Panc1 (cell line): ENCODE measurements around the gene GPR158.

ENCODE experiments used
- POLR2AphosphoS5 ChIP-seq: IDR thresholded peaks from 2 replicates; pipeline ENCODE4 v1.6.1; 2012; ENCODE audit warnings: mild to moderate bottlenecking, low read depth, low read length, moderate library complexity
- TCF7L2 ChIP-seq: IDR thresholded peaks from 2 replicates; pipeline ENCODE4 v1.6.1; 2011; ENCODE audit warnings: mild to moderate bottlenecking, low read depth, low read length, inconsistent platforms
- TF ChIP-seq, protein P1 (sequence below): fragments of 450-650 bp; IDR thresholded peaks from 2 replicates; pipeline ENCODE4 v1.5.1; 2017; ENCODE audit warnings: mild to moderate bottlenecking
- TF ChIP-seq, protein P2 (sequence below), 2 experiments: IDR thresholded peaks; 2 replicates each; pipeline ENCODE4 v1.6.1; 2011 to 2012; ENCODE audit warnings: low read depth in 2 of 2, control low read depth in 1 of 2, low read length in 1 of 2, mild to moderate bottlenecking in 1 of 2, moderate library complexity in 1 of 2; ENCODE audit not compliant: insufficient read depth in 1 of 2

DNA sequence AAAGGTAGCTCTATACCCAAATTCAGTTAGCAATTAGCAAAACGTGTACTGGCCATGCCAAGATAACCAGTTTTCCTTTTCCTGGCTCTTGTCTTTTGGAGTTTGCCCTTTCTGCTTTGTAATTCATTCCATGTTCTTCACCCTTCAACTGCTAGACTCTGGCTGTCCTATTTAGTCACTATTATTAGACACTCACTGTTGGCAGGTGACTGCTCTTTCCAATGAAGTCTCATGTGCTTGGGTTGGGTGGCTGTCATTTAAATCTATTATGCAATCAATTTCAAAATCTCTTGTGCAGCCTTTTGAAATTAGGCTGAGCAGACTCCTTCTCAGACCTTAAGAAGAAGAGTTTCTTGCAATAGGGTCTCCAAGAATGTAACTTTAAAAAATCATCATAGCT is 266.5 kb downstream of the GPR158 start:
- TF ChIP-seq, protein P1, sequence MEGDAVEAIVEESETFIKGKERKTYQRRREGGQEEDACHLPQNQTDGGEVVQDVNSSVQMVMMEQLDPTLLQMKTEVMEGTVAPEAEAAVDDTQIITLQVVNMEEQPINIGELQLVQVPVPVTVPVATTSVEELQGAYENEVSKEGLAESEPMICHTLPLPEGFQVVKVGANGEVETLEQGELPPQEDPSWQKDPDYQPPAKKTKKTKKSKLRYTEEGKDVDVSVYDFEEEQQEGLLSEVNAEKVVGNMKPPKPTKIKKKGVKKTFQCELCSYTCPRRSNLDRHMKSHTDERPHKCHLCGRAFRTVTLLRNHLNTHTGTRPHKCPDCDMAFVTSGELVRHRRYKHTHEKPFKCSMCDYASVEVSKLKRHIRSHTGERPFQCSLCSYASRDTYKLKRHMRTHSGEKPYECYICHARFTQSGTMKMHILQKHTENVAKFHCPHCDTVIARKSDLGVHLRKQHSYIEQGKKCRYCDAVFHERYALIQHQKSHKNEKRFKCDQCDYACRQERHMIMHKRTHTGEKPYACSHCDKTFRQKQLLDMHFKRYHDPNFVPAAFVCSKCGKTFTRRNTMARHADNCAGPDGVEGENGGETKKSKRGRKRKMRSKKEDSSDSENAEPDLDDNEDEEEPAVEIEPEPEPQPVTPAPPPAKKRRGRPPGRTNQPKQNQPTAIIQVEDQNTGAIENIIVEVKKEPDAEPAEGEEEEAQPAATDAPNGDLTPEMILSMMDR, result no peak
- TF ChIP-seq, protein P2, sequence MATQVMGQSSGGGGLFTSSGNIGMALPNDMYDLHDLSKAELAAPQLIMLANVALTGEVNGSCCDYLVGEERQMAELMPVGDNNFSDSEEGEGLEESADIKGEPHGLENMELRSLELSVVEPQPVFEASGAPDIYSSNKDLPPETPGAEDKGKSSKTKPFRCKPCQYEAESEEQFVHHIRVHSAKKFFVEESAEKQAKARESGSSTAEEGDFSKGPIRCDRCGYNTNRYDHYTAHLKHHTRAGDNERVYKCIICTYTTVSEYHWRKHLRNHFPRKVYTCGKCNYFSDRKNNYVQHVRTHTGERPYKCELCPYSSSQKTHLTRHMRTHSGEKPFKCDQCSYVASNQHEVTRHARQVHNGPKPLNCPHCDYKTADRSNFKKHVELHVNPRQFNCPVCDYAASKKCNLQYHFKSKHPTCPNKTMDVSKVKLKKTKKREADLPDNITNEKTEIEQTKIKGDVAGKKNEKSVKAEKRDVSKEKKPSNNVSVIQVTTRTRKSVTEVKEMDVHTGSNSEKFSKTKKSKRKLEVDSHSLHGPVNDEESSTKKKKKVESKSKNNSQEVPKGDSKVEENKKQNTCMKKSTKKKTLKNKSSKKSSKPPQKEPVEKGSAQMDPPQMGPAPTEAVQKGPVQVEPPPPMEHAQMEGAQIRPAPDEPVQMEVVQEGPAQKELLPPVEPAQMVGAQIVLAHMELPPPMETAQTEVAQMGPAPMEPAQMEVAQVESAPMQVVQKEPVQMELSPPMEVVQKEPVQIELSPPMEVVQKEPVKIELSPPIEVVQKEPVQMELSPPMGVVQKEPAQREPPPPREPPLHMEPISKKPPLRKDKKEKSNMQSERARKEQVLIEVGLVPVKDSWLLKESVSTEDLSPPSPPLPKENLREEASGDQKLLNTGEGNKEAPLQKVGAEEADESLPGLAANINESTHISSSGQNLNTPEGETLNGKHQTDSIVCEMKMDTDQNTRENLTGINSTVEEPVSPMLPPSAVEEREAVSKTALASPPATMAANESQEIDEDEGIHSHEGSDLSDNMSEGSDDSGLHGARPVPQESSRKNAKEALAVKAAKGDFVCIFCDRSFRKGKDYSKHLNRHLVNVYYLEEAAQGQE (IDR thresholded peaks at IDR 0.05; ENCODE audit: insufficient read depth in 1 of 2, low read depth in 2 of 2, low read length in 1 of 2), result no peak
- no peak for TF ChIP-seq TCF7L2
- TF ChIP-seq POLR2AphosphoS5, result no peak
